HG03342 (cell line): ENCODE measurements around the gene PRPF4.

ENCODE experiments used
- ATAC-seq: cut with Tn5 transposase; IDR thresholded peaks from one replicate; pipeline ENCODE4 v1.9.1; 2021; ENCODE audit warnings: mild to moderate bottlenecking, moderate library complexity; ENCODE audit not compliant: unreplicated experiment

Gene PRPF4

DNA sequence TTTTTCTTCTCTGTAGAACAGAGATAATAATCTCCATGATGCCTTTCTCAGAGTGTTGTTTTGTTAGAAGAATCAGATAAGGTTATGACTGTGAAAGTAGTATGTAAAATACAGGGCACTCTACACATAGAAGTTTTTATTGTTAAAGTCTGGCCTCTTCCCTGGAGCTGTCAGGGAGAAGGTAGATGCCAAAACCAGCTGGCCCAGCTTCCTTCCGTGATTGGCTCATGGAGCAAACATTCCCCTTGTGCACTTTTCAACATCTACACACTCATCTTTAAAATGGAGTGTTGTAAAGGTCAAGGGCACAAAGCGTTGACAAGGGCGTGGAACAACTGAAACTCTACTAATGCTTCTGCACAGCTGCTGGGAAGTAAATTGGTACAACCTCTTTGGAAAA is 35.1 kb downstream of the PRPF4 start:
- ATAC-seq, result no peak

DNA sequence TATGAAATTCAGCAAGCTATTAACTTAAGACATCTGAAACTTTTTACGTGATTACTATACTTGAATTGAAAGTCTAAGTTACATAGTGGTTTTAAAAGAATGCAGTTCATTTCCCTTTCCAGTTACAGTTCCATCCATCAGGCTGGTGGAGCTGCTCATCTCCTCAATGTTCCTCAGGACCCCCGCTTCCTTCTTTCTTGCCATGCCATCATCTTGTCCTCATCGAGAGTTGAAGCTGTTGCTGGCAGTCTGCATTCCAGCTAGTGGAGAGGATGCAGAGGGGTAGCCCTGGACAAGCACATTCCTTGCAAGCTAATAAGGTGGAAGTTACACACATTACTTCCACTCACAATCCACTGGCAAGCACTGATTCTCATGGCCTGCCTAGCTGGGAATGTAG is 36.5 kb downstream of the PRPF4 start:
- ATAC-seq, result no peak

DNA sequence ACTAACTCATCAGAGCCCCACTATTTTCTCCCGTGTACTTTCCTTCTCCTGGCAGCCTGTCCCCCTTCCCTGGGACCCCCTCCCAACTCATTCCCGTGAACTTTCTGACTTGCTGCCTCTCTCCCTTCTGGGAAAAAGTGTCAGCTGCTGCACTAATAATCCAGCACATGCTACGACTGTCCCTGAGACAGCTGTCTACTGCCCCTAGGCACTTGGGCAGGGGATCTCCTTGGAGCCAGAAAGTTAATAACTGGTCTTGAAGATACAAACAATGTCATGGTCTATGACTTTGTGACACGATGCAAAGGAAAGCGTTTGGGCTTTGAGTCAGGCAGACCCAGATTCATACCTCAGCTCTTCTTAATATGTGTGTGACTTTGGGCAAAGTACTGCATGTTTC is 37.8 kb downstream of the PRPF4 start:
- no peak for ATAC-seq

DNA sequence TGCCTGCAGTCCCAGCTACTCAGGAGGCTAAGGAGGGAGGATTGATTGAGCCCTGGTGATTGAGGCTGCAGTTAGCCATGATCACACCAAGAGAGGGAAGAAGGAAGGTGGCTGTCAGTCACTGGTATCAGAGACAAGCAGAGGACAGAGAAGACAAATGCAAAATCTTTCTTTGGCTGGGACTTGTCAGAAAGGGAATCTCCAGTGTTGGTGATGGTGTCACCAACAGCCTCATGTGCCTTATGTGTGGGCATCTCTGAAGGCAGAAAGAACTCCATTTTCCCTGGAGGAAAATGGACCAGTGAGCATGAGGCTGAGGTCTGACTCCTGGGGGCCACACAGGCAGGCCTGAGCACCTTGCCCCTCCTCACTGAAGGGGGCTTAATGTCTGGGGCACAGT is 39.8 kb downstream of the PRPF4 start:
- ATAC-seq, result no peak

DNA sequence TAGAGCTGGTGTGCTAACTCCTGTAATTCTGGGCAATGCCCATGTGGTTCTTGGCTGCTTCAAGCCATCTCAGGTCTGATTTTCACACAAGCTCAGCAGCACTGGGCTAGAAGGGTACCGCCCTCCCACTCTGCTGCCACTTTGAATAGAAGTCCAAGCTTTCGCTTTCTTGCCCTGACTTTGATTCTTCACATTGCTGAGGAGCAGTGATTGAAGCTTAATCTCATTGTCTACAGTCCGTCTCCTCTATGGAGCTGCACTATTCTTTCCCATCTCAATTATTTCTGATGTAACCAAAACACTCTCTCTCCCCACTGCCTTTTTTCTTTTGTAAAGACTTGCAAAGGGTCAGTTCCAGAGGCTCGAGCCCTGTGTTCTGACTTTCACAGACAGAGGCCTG is 40.6 kb downstream of the PRPF4 start:
- ATAC-seq, result no peak

DNA sequence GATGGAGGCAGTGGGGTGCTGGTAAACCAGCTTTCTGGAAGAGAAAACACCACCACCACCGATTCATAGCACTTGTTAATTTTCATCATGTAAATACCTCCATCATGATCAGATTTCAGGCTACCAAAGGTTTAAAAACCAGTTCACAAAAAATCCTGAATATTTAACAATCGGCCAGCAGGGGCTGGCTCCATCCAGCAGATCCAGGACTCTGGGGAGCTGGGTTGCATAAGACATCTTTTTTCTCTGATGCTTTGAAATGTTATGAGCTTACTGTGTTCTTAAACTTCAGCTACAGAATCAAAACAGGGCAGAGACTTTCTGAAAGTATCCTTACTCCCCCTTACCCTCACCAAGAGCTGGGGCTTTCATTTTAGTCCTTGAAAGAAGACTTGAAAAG is 42.3 kb downstream of the PRPF4 start:
- no peak for ATAC-seq

DNA sequence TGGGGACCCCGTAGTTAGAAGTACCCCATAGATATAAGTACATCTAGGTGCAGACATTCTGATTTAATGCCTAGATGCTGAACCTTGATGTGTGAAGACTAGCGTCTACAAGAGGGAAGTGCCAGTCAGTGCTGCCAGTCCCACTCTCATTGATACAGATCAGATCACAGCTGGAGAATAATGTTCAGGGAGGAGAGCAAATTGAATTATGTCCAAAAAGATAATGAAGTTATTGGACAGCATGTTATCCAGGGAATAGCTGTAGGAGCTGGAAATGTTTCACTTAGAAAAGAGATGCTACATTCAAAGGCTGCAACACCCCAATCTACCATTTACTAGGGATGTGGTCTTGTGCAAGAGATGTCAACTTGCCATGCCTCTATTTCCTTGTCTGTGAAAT is 43.6 kb downstream of the PRPF4 start:
- no peak for ATAC-seq

DNA sequence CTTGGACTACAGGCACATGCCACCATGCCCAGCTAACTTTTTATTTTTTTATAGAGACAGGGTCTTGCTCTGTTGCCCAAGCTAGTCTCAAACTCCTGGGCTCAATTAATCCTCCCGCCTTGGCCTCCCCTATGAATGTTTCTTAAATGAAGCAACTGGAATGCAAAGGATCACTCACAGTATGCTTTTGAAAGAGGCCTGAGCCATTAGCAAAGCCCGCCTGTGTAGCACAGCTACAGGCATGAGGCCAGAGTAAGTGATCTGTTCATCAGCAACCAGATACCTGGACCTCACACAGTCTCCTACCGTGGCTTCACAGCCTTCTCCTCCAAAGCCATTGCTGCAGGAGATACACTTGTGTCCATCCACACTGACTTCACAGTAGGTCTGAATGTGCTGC is 44.6 kb downstream of the PRPF4 start:
- no peak for ATAC-seq

DNA sequence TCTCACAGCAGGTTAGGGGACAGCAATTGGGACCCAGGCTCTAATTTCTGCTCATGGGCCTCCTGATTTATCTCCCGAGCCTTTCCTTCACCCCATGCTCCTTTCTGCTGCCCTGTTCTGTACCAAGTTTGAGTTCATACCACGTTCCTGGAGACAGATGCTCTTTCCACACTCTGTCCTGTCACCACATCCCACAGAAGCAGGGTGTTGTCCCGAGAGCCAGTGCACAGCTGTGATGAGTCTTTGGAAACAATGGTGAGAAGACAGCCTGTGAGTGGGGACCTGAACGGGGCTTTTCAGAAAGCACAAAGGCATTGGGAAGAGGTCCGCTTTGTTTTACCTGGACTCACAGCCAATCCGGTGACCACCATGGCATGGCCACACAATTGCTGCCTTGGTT is 47.2 kb downstream of the PRPF4 start:
- ATAC-seq, result no peak

DNA sequence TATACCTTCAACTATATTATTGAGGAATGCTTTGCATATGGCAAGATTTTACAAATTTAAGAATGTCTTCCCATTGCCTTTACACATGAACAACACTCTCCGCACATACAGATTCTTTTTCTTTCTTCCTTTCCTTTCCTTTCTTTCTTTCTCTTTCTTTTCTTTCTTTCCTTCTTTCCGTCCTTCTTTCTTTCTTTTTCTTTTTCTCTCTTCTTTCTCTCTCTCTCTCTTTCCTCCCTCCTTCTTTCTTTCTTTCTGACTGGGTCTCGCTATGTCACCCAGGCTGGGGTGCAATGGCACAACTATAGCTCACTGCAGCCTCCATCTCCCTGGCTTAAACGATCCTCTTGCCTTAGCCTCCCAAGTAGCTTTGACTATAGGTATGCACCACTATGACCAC is 50.8 kb downstream of the PRPF4 start:
- no peak for ATAC-seq

DNA sequence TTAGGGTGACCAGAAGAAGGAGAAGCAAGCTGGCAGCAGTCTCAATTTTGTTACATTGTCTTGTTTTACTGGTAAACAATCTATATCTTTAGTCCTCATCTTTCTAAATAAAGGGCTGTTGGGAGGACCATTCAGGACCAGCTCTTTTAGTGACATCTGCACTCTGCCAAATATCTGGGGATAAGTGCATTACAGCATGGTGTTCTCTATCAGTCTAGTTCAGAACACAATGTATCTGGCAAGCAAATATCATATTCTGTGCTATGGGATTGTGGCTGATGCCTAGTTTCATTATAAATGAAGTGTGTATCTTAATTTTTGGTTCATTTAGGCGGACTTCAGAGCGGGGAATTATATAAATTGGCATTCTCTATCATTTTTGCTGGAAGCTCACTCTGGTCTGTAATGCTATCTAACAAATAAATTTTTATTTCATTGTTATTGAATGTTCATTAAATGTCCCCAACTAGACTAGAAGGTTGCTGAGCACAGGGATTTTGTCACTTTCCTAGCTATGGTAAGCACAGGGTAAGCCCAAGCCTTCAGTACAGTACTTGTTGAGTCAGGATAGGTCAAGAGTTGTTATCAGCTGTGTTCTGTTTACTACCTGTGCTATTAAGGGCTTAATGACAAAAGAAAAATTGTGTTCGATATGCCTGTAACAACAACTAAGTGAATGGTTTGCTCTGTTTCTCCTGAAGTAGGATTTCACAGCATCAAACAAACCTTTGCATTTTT is 52.8 kb downstream of the PRPF4 start:
- ATAC-seq, result no peak

DNA sequence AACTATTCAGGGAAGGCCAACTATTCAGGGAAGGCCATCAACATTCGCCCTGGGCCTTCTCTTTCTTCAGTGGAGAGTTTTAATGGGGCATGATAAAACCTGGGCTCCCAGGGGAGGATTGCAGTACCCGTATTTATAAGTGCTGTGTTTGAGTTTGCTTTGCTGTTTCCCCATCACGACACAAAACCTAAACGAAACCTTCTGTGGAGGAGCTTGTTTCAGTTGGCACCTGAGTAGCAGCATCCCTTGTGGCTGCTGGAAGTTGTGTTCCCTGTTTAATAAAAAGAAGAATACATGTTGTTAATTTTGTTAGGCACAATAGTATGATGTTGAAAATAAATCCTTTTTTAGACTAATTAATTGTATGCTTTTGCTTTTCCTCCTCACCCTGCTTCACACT is 56.3 kb downstream of the PRPF4 start:
- ATAC-seq, result no peak

DNA sequence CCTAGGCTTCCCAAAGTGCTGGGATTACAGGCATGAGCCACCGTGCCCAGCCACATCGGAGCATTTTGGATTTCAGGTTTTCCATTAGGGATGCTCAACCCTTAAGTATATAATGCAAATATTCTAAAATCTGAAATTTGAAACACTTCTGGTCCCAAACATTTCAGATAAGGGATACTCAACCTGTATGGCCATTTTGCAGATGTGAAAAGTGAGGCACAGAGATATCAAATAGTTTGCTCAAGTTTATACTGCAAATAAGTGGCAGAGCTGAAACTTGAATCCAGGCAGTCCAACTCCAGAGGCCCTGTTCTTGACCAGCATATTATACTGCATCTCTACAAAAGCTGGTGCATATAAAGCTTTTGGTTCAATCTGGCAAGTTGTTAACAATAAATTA is 62.3 kb downstream of the PRPF4 start:
- no peak for ATAC-seq

DNA sequence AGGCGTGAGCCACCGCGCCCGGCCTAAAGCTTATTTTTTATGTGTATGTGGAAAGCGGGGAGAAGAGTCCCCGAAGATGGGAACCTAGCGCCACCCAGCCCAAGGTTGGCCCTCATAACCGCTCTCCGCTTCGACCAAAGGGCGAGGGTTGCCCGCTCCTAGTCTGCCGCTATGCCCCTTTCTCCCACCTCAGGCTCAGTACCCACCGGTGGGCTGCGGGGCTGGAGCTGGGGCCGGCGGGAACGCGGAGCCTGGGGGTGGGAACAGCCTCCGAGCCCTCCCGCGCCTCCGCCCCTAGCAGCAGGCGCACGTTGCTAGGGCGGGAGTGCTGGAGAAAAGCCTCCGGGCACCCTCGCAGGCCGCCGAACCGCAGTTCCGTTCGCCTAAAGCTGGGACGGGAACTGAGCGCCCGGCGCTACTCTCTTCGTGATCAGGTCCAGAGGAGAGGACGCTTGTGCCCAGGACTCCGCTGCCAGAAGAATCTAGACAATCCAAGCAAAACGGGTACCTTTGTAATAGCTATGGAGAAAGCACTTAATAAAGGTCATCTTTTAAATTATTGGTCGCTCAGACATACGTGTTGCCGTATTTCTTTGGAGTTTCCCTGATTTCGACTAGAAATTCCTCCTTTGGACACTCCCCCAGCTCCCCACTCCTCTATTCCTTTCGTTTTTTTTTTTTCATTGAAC is 64.7 kb downstream of the PRPF4 start, which contains the start of gene WDR31:
WDR31 (minus strand) TSS at position 265 of the 689 bp plus-strand sequence. CDS start 8,253 bp downstream, outside the sequence.
- peak; percentile 98 for ATAC-seq

DNA sequence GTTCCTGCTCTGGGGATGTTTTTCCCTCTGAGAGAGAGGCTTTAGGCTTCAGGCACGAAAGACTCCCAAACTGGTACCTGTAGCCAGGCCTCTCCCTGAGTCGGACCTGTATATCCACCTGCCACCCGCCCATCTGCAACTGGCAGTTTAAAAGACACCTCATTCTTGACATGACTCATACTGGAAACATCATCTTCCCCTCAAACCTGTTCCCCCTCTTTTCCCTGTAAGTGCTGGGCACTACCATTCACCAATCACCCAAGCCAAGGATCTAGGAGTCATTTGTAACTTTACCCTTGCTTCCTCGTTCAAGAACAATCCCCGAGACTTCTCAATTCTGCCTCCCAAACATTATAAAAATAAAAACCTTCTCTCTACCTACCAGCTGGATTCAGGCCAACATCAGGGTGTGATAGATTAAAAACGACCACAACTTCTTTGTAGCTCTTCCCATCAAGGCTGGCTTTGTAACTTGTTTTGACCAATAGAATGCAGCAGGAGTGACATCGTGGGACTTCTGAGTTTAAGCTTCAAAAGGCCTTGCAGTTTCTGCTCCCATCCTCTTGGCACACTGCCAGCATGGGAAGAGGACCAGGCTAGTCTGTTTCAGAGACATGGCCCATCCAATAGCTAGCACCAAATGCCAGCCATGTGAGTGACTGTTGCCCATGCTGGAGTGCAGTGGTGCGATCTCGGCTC is 66.4 kb downstream of the PRPF4 start:
- ATAC-seq, result no peak
